Right lobe of liver (tissue), 6 donors: ENCODE data around the gene CXXC1. TPM values are rescaled to one million over a fixed set of nuclear protein-coding genes. Genes with fewer than 3 reads are reported as not detected.

Source experiments
- ATAC-seq, 4 donors: fragments of 200-7000 bp; cut with Tn5 transposase; one replicate each; pipeline ENCODE4 v1.9.1; 2020; ENCODE audit warnings: mild to moderate bottlenecking in 4 of 4, moderate library complexity in 4 of 4
- DNase-seq, 3 donors: peaks; one replicate each; pipeline ENCODE4 v3.0.0-alpha.2; 2020
- H3K27ac ChIP-seq, 3 donors: fragments of 200-600 bp; one replicate each; pipeline ENCODE4 v1.8.0; 2022
- H3K27me3 ChIP-seq, 2 donors: fragments of 200-600 bp; one replicate each; pipeline ENCODE4 v1.8.0; 2022
- H3K36me3 ChIP-seq, 4 donors: fragments of 200-600 bp; sonication (generic) in 1 of 4; one replicate each; pipeline versions ENCODE4 v1.5.1 to v1.8.0; 2017 to 2022; ENCODE audit warnings: control low read depth in 1 of 4
- H3K4me1 ChIP-seq, 4 donors: fragments of 200-600 bp; sonication (generic) in 1 of 4; one replicate each; pipeline versions ENCODE4 v1.5.1 to v1.8.0; 2017 to 2022; ENCODE audit warnings: control low read depth in 1 of 4
- H3K4me3 ChIP-seq, 3 donors: fragments of 200-600 bp; one replicate each; pipeline ENCODE4 v1.8.0; 2022
- H3K9me3 ChIP-seq, 4 donors: fragments of 200-600 bp; sonication (generic) in 1 of 4; one replicate each; pipeline versions ENCODE4 v1.5.1 to v1.8.0; 2017 to 2022; ENCODE audit warnings: control low read depth in 1 of 4
- CTCF ChIP-seq, 4 donors: fragments of 200-600 bp in 3 of 4; fragments of 450-650 bp in 1 of 4; IDR thresholded peaks; one replicate each; pipeline versions ENCODE4 v1.5.1 to v1.8.0; 2016 to 2022; ENCODE audit warnings: antibody characterized with exemption in 4 of 4, mild to moderate bottlenecking in 2 of 4
- POLR2A ChIP-seq: fragments of 450-650 bp; IDR thresholded peaks from one replicate; pipeline ENCODE4 v1.6.1; 2017; ENCODE audit warnings: antibody characterized with exemption, mild to moderate bottlenecking
- WGBS: methylation state at CpG from one replicate; pipeline ENCODE4 v1.1.6; 2018; ENCODE audit warnings: low coverage, low lambda C conversion rate; ENCODE audit not compliant: insufficient coverage; ENCODE audit errors: missing lambda C conversion rate; 5-methylcytosine and 5-hydroxymethylcytosine counted together
- intact Hi-C, 2 donors: fragments of 100-400 bp; cut with DNase I; formaldehyde crosslinking; loops; one replicate each; pipeline versions ENCODE4 v1.11.2 to v1.14.1; 2022
- total RNA-seq, 6 experiments: library from RNA; depleted of rRNA in 2 of 6; stranded (reverse); fragments of >200 nt in 2 of 6; fragmentation: NEBNext Ultra II Directional in 3 of 6; extraction: Animal tissue kit (Norgen Biotek cat#: 25700) in 3 of 6; gene quantifications; one replicate each; pipeline versions ENCODE4 v1.1.0 to v1.2.4, GENCODE V29; 2016 to 2023
- donor health status: DM: no; HTN: yes; CAD: no.
- donor health status: DM: no; HTN: no; CAD: no.
- donor health status: DM: no; HTN: no; CAD: no.
- donor health status: DM: no; HTN: yes; CAD: no.
- donor health status: DM: no; HTN: yes; CAD: no.

The CXXC1 gene
- total RNA-seq, 6 experiments from 2014 or later = 16.4 to 34.9 (median 26.1) TPM

- peak overlapping the region; percentile 22 to 79 (median 38) for H3K27ac ChIP-seq
- intact Hi-C loops = no loop called here
- no peaks in the 10 kb centered on the region for H3K27me3 ChIP-seq
- 10% methylated on average over 28 of the region's 56 CpGs for whole genome bisulfite sequencing
- H3K36me3 ChIP-seq = peaks cover 7 to 41% (median 18%) of the 10 kb centered on the region in 4 donors
- peak; percentile 87 to 91 (median 89) for ATAC-seq
- no peaks in the 10 kb centered on the region for H3K9me3 ChIP-seq
- TF ChIP-seq POLR2A (no peak), CTCF (IDR thresholded peaks at IDR 0.05) (peak; percentile 72 to 87 (median 76))
- H3K4me1 ChIP-seq = peaks cover 0 to 5% (median 0%) of the 10 kb centered on the region in 4 donors
- DNase-seq = peak; percentile 88 to 91 (median 90)
- H3K4me3 ChIP-seq = peak overlapping the region; percentile 41 to 62 (median 55)
Observed at GRCh38 chr18:50268022-50268747, 19.3 kb downstream of the CXXC1 start.

GRCh38 chr18:50266248-50266704, 21.2 kb downstream of the CXXC1 start, which contains the start of gene CFAP53:
TSS of gene CFAP53 (minus strand) at chr18:50266495. CDS start at chr18:50266404, 91 bp downstream.
- Histone ChIP-seq H3K4me3 (peak within 1 kb of the TSS; percentile 49 to 75 (median 74)), H3K9me3 (no peaks in the 10 kb centered on the region), H3K36me3 (peaks cover 0 to 22% (median 6%) of the 10 kb centered on the region in 4 donors), H3K27ac (no peak within 1 kb of the TSS), H3K4me1 (peaks cover 0 to 5% (median 0%) of the 10 kb centered on the region in 4 donors), H3K27me3 (no peaks in the 10 kb centered on the region)
- intact Hi-C loops = no loop called here
- ATAC-seq = peak; percentile 95 to 97 (median 96)
- 0% methylated on average over 7 of the region's 37 CpGs for WGBS
- TF ChIP-seq CTCF (IDR thresholded peaks at IDR 0.05) = no peak
- TF ChIP-seq POLR2A = no peak
- peak; percentile 94 to 96 (median 95) for DNase-seq

GRCh38 chr18:50262977-50263376, 24.5 kb downstream of the CXXC1 start:
- DNase-seq = no peak
- Histone ChIP-seq H3K36me3 (no peaks in the 10 kb centered on the region), H3K4me1 (peaks cover 0 to 5% (median 0%) of the 10 kb centered on the region in 4 donors), H3K9me3 (no peaks in the 10 kb centered on the region), H3K27me3 (no peaks in the 10 kb centered on the region), H3K27ac (no peak overlapping the region), H3K4me3 (no peak overlapping the region)
- intact Hi-C loops = no loop called here
- ATAC-seq = no peak
- TF ChIP-seq POLR2A (no peak), CTCF (IDR thresholded peaks at IDR 0.05) (no peak)

- H3K4me3 ChIP-seq = no peak overlapping the region
- H3K27me3 ChIP-seq = no peaks in the 10 kb centered on the region
- ATAC-seq (no peak), DNase-seq (no peak)
- WGBS = 64% methylated on average over 3 of the region's 3 CpGs
- no peaks in the 10 kb centered on the region for H3K9me3 ChIP-seq
- no peaks in the 10 kb centered on the region for H3K36me3 ChIP-seq
- H3K4me1 ChIP-seq = no peaks in the 10 kb centered on the region
- intact Hi-C loops = no loop called here
- no peak overlapping the region for H3K27ac ChIP-seq
- no peak for TF ChIP-seq CTCF (IDR thresholded peaks at IDR 0.05)
- TF ChIP-seq POLR2A = no peak
Observed at GRCh38 chr18:50250935-50251334, 36.6 kb downstream of the CXXC1 start.
